Transverse colon (tissue), 4 donors: ENCODE data around the gene GALR2. TPM values are rescaled to one million over a fixed set of nuclear protein-coding genes. Genes with fewer than 3 reads are reported as not detected.

Experiments
- DNase-seq: peaks from one replicate; pipeline ENCODE4 v3.0.0-alpha.2; 2019
- H3K27ac ChIP-seq, 4 donors: fragments of 200-600 bp; sonication (generic); 2 replicates each; pipeline ENCODE4 v1.5.1; 2016 to 2018; ENCODE audit warnings: inconsistent platforms in 4 of 4
- H3K27me3 ChIP-seq: fragments of 200-600 bp; sonication (generic); 2 replicates; pipeline ENCODE4 v1.5.1; 2017; ENCODE audit warnings: inconsistent platforms
- H3K36me3 ChIP-seq, 4 donors: fragments of 200-600 bp; sonication (generic); 2 replicates each; pipeline ENCODE4 v1.5.1; 2017 to 2019; ENCODE audit warnings: inconsistent platforms in 4 of 4
- H3K4me1 ChIP-seq, 4 donors: fragments of 200-600 bp; sonication (generic); 2 replicates each; pipeline ENCODE4 v1.5.1; 2017 to 2020; ENCODE audit warnings: inconsistent platforms in 4 of 4
- H3K4me3 ChIP-seq, 4 donors: fragments of 200-600 bp; sonication (generic); 1 replicate in 1 of 4; 2 replicates in 3 of 4; pipeline versions ENCODE4 v1.5.1 to v1.6.1; 2017 to 2019; ENCODE audit warnings: inconsistent platforms in 4 of 4
- H3K9me3 ChIP-seq, 2 donors: fragments of 200-600 bp; sonication (generic); 2 replicates each; pipeline ENCODE4 v1.5.1; 2017 to 2019; ENCODE audit warnings: inconsistent platforms in 2 of 2
- CTCF ChIP-seq, 5 experiments: fragments of 200-600 bp in 3 of 5; fragments of 450-650 bp in 2 of 5; sonication (generic) in 3 of 5; IDR thresholded peaks; 1 replicate in 2 of 5; 2 replicates in 3 of 5; pipeline ENCODE4 v1.5.1; 2016 to 2017; ENCODE audit warnings: antibody characterized with exemption in 5 of 5, inconsistent platforms in 3 of 5, mild to moderate bottlenecking in 2 of 5, moderate library complexity in 1 of 5
- EP300 ChIP-seq: sonication (generic); formaldehyde crosslinking; IDR thresholded peaks from one replicate; pipeline ENCODE4 v1.6.1; 2017; ENCODE audit warnings: antibody characterized with exemption, low read depth
- POLR2A ChIP-seq: fragments of 450-650 bp; IDR thresholded peaks from one replicate; pipeline ENCODE4 v1.6.1; 2016; ENCODE audit warnings: antibody characterized with exemption, mild to moderate bottlenecking, moderate library complexity
- POLR2AphosphoS5 ChIP-seq, 3 donors: sonication (generic); formaldehyde crosslinking; IDR thresholded peaks; one replicate each; pipeline ENCODE4 v1.6.1; 2016; ENCODE audit warnings: antibody characterized with exemption in 3 of 3
- WGBS, 2 donors: methylation state at CpG; one replicate each; pipeline ENCODE4 v1.1.5; 2018; ENCODE audit warnings: low coverage in 1 of 2; 5-methylcytosine and 5-hydroxymethylcytosine counted together
- in situ Hi-C, 4 donors: fragments of 200-750 bp; cut with MboI; loops; one replicate each; pipeline versions ENCODE4 v1.15.0 to v1.15.1; 2017; ENCODE audit warnings: low sequenced_read_pairs in 3 of 4, low pct_ligation_motif_present in 1 of 4, low pct_unique_long_range_greater_than_20kb in 1 of 4
- intact Hi-C: fragments of 100-400 bp; cut with DNase I; formaldehyde crosslinking; loops from one replicate; pipeline ENCODE4 v1.15.1; 2023; ENCODE audit warnings: low total_unique reads
- total RNA-seq, 4 donors: library from RNA; depleted of rRNA; stranded (reverse); fragments of >200 nt; gene quantifications; one replicate each; pipeline ENCODE4 v1.1.0, GENCODE V29; 2016

Gene GALR2
- total RNA-seq, 4 donors from 2014 or later: 1.9 to 10.0 (median 3.2) TPM; not detected in 1

GRCh38 chr17:76090517-76091129 lies 16.0 kb downstream of the GALR2 start:
- Histone ChIP-seq H3K4me3 (no peak overlapping the region), H3K4me1 (no peaks in the 10 kb centered on the region), H3K27me3 (no peaks in the 10 kb centered on the region), H3K27ac (no peak overlapping the region), H3K36me3 (peaks cover 0 to 58% (median 28%) of the 10 kb centered on the region in 4 donors), H3K9me3 (no peaks in the 10 kb centered on the region)
- in situ Hi-C loops: no loop called here
- 90% methylated on average over 17 of the region's 17 CpGs; no CpG with 5 or more reads in 1 of the 2 donors for WGBS, 2 donors
- intact Hi-C loops: no loop called here
- TF ChIP-seq EP300 (no peak), POLR2AphosphoS5 (IDR thresholded peaks at IDR 0.05) (no peak), POLR2A (no peak), CTCF (IDR thresholded peaks at IDR 0.05) (no peak)
- no peak for DNase-seq

- in situ Hi-C loops: no loop called here
Measured at GRCh38 chr17:76091526-76092286, 17.1 kb downstream of the GALR2 start.

GRCh38 chr17:76092526-76093413 lies 18.2 kb downstream of the GALR2 start:
- Histone ChIP-seq H3K9me3 (no peaks in the 10 kb centered on the region), H3K36me3 (peaks cover 0 to 75% (median 30%) of the 10 kb centered on the region in 4 donors), H3K4me3 (no peak overlapping the region), H3K27me3 (no peaks in the 10 kb centered on the region), H3K27ac (no peak overlapping the region), H3K4me1 (no peaks in the 10 kb centered on the region)
- WGBS, 2 donors: 86 to 94% methylated on average over 5 to 19 of the region's 20 CpGs
- intact Hi-C loops (no loop called here), in situ Hi-C loops (no loop called here)
- no peak for TF ChIP-seq POLR2AphosphoS5 (IDR thresholded peaks at IDR 0.05)
- no peak for TF ChIP-seq POLR2A
- TF ChIP-seq CTCF (IDR thresholded peaks at IDR 0.05): no peak
- no peak for TF ChIP-seq EP300
- DNase-seq: no peak

More at GRCh38 chr17:76091526-76092286, 17.1 kb downstream of the GALR2 start:
- DNase-seq: no peak
- no peak for TF ChIP-seq CTCF (IDR thresholded peaks at IDR 0.05)
- no peak for TF ChIP-seq POLR2AphosphoS5 (IDR thresholded peaks at IDR 0.05)
- no peak for TF ChIP-seq POLR2A
- no peak for TF ChIP-seq EP300
- 74% methylated on average over 18 of the region's 23 CpGs; no CpG with 5 or more reads in 1 of the 2 donors for WGBS, 2 donors
- Histone ChIP-seq H3K27ac (no peak overlapping the region), H3K9me3 (no peaks in the 10 kb centered on the region), H3K4me3 (no peak overlapping the region), H3K4me1 (no peaks in the 10 kb centered on the region), H3K27me3 (no peaks in the 10 kb centered on the region), H3K36me3 (peaks cover 0 to 65% (median 29%) of the 10 kb centered on the region in 4 donors)
- intact Hi-C loops: no loop called here

- intact Hi-C loops: no loop called here
- TF ChIP-seq EP300: no peak
- TF ChIP-seq CTCF (IDR thresholded peaks at IDR 0.05): no peak
- TF ChIP-seq POLR2A: no peak
- TF ChIP-seq POLR2AphosphoS5 (IDR thresholded peaks at IDR 0.05): no peak
- no peaks in the 10 kb centered on the region for H3K9me3 ChIP-seq
- H3K36me3 ChIP-seq: peaks cover 0 to 75% (median 24%) of the 10 kb centered on the region in 4 donors
- H3K27me3 ChIP-seq: no peaks in the 10 kb centered on the region
- no peak overlapping the region for H3K27ac ChIP-seq
- WGBS, 2 donors: 82% methylated on average over 11 of the region's 11 CpGs; no CpG with 5 or more reads in 1 of the 2 donors
- in situ Hi-C loops: no loop called here
- no peak overlapping the region for H3K4me3 ChIP-seq
- no peak for DNase-seq
- no peaks in the 10 kb centered on the region for H3K4me1 ChIP-seq
Measured at GRCh38 chr17:76094046-76094445, 19.5 kb downstream of the GALR2 start.
